Measurements from ENCODE around the gene CYP24A1.

The CYP24A1 gene

DNA sequence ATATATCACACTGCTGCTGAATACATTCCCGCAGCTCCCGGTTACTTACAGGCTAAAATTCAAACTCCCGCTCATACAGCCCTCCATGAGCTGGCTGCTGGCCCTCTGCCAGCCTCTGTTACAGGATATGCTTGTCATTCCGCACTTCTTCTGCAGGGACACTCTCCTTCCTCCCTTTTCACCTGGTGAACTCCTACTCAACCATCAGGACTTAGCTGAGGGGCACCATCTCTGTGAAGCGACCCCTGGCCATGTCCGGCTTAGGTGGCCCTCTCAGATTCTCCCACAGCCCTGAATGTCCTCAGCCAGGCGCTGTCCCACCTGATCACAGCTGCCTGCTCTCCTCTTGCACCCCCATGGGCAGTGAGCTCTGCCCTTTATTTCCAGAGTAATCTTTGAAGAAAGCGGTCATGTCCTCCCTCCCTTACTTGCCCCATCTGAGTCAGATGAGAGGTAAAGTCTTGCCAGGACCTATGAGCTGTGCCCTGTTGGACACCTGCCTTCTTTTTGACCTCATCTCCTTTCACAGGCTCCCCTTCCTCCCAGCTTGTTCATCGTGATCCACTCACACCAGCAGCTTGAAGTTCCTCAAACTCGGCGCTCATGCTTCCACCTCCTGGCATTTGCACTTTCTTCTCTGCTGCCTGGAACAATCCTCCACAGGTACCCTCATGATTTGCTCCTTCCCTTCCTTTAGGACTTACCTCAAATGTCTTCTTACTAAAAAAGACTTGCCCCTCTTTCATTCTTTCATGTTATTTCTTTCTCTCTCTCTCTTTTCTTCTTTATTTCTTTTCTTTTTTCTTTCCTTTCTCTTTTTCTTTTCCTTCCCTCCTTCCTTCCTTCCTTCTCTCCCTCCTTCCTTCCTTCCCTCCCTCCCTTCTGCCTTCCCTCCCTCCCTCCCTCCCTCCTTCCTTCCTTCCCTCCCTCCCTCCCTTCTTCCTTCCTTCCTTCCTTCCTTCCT lies 5.6 kb downstream of the CYP24A1 start:
- no peak overlapping the region for H3K27ac ChIP-seq
- peaks cover 24% of the 10 kb centered on the region for H3K27me3 ChIP-seq
- no peak for TF ChIP-seq Cebpa-rat (IDR thresholded peaks at IDR 0.05)

DNA sequence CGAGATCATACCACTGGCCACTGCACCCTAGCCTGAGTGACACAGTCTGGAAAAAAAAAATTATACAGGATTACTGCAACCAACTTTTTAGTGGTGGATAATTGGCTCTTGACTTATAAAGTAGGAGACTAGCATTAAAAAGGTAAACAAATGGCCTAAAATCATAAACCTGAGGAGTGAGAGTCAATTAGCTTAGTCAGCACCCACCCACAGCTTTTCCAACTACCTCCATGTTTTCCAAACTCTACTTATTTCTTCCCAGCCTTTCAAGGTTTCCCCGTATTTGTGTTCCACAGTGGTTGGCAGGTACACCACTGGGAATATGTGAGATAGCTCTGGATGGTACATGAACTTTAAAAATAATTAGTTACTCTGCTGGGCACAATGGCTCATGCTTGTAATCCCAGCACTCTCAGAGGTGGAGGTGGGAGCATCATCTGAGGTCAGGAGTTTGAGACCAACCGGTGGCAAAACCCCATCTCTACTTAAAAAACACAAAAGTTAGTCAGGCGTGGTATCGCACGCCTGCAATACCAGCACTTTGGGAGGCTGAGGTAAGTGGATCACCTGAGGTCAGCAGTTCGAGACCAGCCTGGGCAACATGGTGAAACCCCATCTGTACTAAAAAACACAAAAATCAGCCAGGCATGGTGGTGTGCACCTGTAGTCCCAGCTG lies 6.7 kb downstream of the CYP24A1 start:
- Histone ChIP-seq H3K4me2 (no peak overlapping the region), H3K27ac (no peak overlapping the region), H3K9me3 (no peaks in the 10 kb centered on the region), H4K20me1 (no peaks in the 10 kb centered on the region), H3K27me3 (peaks cover 13% of the 10 kb centered on the region), H3K36me3 (no peaks in the 10 kb centered on the region), H3K9ac (no peak overlapping the region), H3K4me1 (peaks cover 14% of the 10 kb centered on the region), H3K4me3 (no peak overlapping the region)
- no peak for TF ChIP-seq Cebpa-rat (IDR thresholded peaks at IDR 0.05)

More for the DNA sequence above, 5.6 kb downstream of the CYP24A1 start:
- H3K4me2 ChIP-seq, result no peak overlapping the region
- no peak overlapping the region for H3K4me3 ChIP-seq
- no peaks in the 10 kb centered on the region for H4K20me1 ChIP-seq
- no peak overlapping the region for H3K9ac ChIP-seq
- H3K36me3 ChIP-seq, result no peaks in the 10 kb centered on the region
- H3K9me3 ChIP-seq, result peaks cover 10% of the 10 kb centered on the region
- peaks cover 9% of the 10 kb centered on the region for H3K4me1 ChIP-seq

DNA sequence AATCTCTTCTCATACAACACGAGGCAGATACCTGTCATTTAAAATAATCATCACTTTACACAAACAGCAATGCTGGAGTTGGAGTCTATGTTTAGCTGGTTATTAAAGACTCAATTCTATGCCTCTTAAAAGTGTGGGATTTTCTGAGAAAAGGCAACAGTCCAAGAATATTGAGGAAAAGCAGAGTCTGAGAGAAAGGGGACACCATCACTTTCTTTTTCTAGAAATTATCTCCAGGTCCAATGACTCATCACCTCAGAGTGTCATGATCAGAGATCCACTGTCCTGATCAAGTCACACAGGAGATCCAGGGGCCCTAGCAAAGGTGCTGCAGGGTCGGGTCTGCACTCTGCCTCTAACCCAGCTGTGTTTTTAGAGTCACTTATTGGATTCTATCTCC lies 8.0 kb downstream of the CYP24A1 start:
- Histone ChIP-seq H3K4me2 (no peak overlapping the region), H3K27me3 (0 out of 2 replicates have a peak, but pooled peaks cover under 1% of the 10 kb centered on the region), H3K4me1 (peaks cover 14% of the 10 kb centered on the region), H3K9ac (no peak overlapping the region), H3K9me3 (no peaks in the 10 kb centered on the region), H3K27ac (no peak overlapping the region), H3K4me3 (no peak overlapping the region), H3K36me3 (no peaks in the 10 kb centered on the region), H4K20me1 (no peaks in the 10 kb centered on the region)
- no peak for TF ChIP-seq Cebpa-rat (IDR thresholded peaks at IDR 0.05)

DNA sequence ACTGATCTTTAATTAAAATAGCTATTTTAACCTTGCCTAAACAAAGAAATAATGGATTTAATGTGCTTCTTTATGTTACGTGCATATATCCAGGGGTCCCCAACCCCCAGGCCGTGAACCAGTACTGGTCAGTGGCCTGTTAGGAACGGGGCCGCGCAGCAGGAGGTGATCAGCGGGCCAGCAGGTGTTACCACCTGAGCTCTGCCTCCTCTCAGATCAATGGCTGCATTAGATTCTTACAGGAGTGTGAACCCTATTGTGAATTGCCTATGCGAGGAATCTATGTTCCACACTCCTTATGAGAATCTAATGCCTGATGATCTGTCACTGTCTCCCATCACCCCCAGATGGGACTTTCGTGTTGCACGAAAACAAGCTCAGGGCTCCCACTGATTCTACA lies 8.8 kb downstream of the CYP24A1 start:
- Histone ChIP-seq H3K4me1 (peaks cover 13% of the 10 kb centered on the region), H4K20me1 (no peaks in the 10 kb centered on the region), H3K36me3 (no peaks in the 10 kb centered on the region), H3K27me3 (no peaks in the 10 kb centered on the region), H3K4me2 (no peak overlapping the region), H3K9me3 (no peaks in the 10 kb centered on the region), H3K27ac (no peak overlapping the region), H3K4me3 (no peak overlapping the region), H3K9ac (no peak overlapping the region)
- TF ChIP-seq Cebpa-rat (IDR thresholded peaks at IDR 0.05), result no peak

DNA sequence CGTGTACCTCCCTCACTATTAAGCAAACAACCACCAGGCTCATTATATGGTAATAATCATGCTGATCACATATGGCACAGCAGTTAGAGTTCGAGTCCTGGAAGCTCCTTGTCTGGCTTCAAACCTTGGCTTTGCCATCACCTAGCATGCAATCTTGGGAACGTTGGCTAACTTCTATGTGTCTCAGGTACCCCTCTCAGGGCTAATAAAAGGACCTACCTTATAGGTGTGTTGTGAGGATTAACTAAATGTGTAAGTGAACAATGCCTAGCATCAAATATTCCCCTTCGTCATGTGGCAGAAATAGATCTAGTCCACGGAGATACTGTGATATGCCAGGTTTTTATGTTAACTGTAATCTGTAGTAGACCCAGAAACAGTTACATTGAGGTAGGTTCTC lies 10.4 kb downstream of the CYP24A1 start:
- no peaks in the 10 kb centered on the region for H4K20me1 ChIP-seq
- H3K27ac ChIP-seq, result no peak overlapping the region
- H3K9me3 ChIP-seq, result no peaks in the 10 kb centered on the region
- H3K4me3 ChIP-seq, result no peak overlapping the region
- no peak overlapping the region for H3K9ac ChIP-seq
- H3K27me3 ChIP-seq, result no peaks in the 10 kb centered on the region
- H3K4me2 ChIP-seq, result no peak overlapping the region
- 0 out of 2 replicates have a peak, but pooled peaks cover 6% of the 10 kb centered on the region for H3K4me1 ChIP-seq
- no peaks in the 10 kb centered on the region for H3K36me3 ChIP-seq
- no peak for TF ChIP-seq Cebpa-rat (IDR thresholded peaks at IDR 0.05)

DNA sequence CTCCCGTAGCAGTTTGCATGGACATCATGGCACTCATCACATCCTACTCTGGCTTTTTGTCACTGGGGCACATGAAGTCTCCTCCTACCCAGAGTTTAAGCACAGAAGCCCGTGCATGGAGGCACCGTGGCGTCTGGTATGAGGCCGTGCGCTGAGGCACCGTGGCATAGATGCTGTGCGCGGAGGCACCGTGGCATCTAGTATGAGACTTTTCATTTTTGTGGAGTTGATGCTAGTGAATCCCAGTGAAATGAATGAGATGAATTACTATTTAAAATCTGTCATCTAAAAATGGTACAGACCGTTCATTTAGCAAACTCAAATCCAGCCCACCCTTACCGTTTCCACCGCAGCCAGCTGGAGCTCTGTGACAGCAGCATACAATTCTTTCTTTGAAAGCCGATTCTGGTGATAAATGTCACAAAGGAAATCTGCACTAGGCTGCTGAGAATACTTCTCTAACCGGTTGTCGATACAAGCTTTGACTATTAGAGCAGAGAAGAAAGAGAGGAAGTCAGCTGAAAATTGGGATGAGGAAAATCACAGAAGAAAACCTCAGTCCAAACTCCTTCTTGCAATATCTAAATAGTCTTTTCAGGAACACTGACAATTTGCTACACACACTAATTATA lies 11.3 kb downstream of the CYP24A1 start:
- Histone ChIP-seq H4K20me1 (no peaks in the 10 kb centered on the region), H3K4me1 (0 out of 2 replicates have a peak, but pooled peaks cover 6% of the 10 kb centered on the region), H3K4me2 (no peak overlapping the region), H3K36me3 (no peaks in the 10 kb centered on the region), H3K27ac (no peak overlapping the region), H3K9me3 (no peaks in the 10 kb centered on the region), H3K4me3 (no peak overlapping the region), H3K27me3 (no peaks in the 10 kb centered on the region), H3K9ac (no peak overlapping the region)
- TF ChIP-seq Cebpa-rat (IDR thresholded peaks at IDR 0.05), result no peak

DNA sequence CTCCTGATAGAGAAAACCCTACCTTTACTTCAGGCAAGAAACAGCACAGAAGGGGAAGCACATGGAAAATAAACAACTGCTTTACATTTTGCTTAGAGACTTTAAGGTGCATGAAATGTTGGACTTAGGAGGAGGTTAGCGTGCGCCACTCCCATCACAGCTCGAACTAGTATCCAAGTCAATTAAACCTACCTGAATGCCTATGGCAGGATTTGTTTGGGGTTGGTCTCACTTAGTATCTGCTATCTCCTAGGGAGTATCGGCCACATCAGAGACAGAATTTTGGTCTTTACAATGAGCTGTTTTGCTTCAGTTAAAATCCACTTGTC lies 12.0 kb downstream of the CYP24A1 start:
- Histone ChIP-seq H4K20me1 (no peaks in the 10 kb centered on the region), H3K4me3 (no peak overlapping the region), H3K27ac (no peak overlapping the region), H3K4me2 (no peak overlapping the region), H3K9me3 (no peaks in the 10 kb centered on the region), H3K36me3 (no peaks in the 10 kb centered on the region), H3K27me3 (no peaks in the 10 kb centered on the region), H3K9ac (no peak overlapping the region), H3K4me1 (0 out of 2 replicates have a peak, but pooled peaks cover 6% of the 10 kb centered on the region)
- TF ChIP-seq Cebpa-rat (IDR thresholded peaks at IDR 0.05), result no peak

DNA sequence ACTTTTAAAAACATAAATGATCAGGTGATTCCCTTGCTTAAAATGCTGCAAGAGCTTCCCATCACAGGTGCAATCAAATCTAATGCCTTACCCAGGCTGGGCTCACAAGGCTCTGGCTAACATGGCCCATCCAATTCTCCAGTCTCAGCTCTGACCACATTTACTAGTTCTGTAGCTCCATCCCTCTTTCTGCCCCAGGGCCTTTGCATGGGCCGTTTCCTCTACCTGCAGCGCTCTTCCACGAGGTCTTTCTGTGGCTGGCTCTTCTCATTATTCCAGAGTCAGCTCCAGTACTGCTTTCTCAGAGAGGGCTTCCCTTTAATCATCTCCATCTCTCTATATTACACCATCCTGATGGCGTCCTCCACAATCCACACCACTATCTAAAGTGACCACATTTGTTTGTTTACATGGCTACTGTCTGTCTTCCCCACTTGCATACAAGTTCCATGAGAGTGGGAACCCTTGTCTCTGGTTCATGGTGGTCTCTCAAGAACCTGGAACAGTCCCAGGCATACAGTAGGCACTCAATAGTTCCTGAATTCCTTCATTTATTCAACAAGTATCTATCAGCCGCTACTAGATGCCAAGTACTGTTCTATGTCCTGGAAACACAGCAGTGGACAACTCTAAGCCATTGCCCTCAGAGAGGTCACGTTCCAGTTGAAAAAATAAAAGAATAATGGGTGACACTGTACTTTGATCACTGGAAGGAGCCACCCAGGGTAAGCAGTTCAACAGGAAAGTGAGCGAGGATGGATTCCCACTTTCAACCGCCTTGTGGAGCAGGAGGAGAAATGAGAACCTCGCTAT lies 12.6 kb downstream of the CYP24A1 start:
- Histone ChIP-seq H3K9ac (no peak overlapping the region), H3K36me3 (no peaks in the 10 kb centered on the region), H3K27me3 (no peaks in the 10 kb centered on the region), H3K4me1 (0 out of 2 replicates have a peak, but pooled peaks cover 6% of the 10 kb centered on the region), H3K27ac (no peak overlapping the region), H3K4me3 (no peak overlapping the region), H3K4me2 (no peak overlapping the region), H4K20me1 (no peaks in the 10 kb centered on the region), H3K9me3 (no peaks in the 10 kb centered on the region)
- TF ChIP-seq Cebpa-rat (IDR thresholded peaks at IDR 0.05), result no peak

All from BLaER1 (cell line).